MCF 10A (cell line): ENCODE data around the gene SEPTIN12. TPM values are rescaled to one million over a fixed set of nuclear protein-coding genes. Genes with fewer than 3 reads are reported as not detected.

ENCODE experiments used
- BruUV-seq: library from RNA; stranded (reverse); fragments of 400-500 nt; replicated peaks from 2 replicates; lab custom pipeline; 2021; lab: Mats Ljungman, UMichigan
- CTCF ChIA-PET: fragments of 300-600 bp; sonication (Branson Sonifier 250); formaldehyde crosslinking; extraction: SDS; loops from one replicate; lab custom pipeline; 2021; ENCODE audit warnings: antibody characterized with exemption, inconsistent platforms; lab: Yijun Ruan, JAX
- POLR2A ChIA-PET: fragments of 300-600, 350-650 bp; sonication (Branson Sonifier 250); formaldehyde crosslinking; extraction: SDS; loops from one replicate; lab custom pipeline; 2020; ENCODE audit warnings: antibody characterized with exemption, inconsistent platforms; lab: Yijun Ruan, JAX
- DNase-seq: peaks from one replicate; pipeline ENCODE4 v3.0.0-alpha.2; 2018; ENCODE audit not compliant: unreplicated experiment
- H3K27ac Mint-ChIP-seq: one replicate; pipeline ENCODE4 v1.8.0; 2022; ENCODE audit warnings: mild to moderate bottlenecking, low read depth, mixed read lengths; ENCODE audit not compliant: unreplicated experiment
- H3K27me3 Mint-ChIP-seq: one replicate; pipeline ENCODE4 v1.8.0; 2022; ENCODE audit warnings: mixed read lengths; ENCODE audit not compliant: insufficient read depth, unreplicated experiment
- H3K36me3 Mint-ChIP-seq: one replicate; pipeline ENCODE4 v1.8.0; 2022; ENCODE audit warnings: mild to moderate bottlenecking, moderate library complexity, mixed read lengths; ENCODE audit not compliant: insufficient read depth, unreplicated experiment
- H3K4me1 Mint-ChIP-seq: one replicate; pipeline ENCODE4 v1.8.0; 2022; ENCODE audit warnings: mixed read lengths; ENCODE audit not compliant: insufficient read depth, unreplicated experiment
- H3K4me3 Mint-ChIP-seq: one replicate; pipeline ENCODE4 v1.8.0; 2022; ENCODE audit warnings: mild to moderate bottlenecking, moderate library complexity, mixed read lengths; ENCODE audit not compliant: unreplicated experiment
- H3K9me3 Mint-ChIP-seq: one replicate; pipeline ENCODE4 v1.8.0; 2022; ENCODE audit warnings: mixed read lengths; ENCODE audit not compliant: unreplicated experiment
- CTCF ChIP-seq: fragments of 200-600 bp; IDR thresholded peaks from one replicate; pipeline ENCODE4 v1.8.0; 2022; ENCODE audit warnings: antibody characterized with exemption, mild to moderate bottlenecking; ENCODE audit not compliant: unreplicated experiment
- intact Hi-C: fragments of 100-400 bp; cut with micrococcal nuclease; formaldehyde crosslinking; loops from 2 replicates; pipeline ENCODE4 v1.14.1; 2022
- total RNA-seq: library from RNA; stranded (reverse); gene quantifications from 2 replicates; pipeline ENCODE4 v1.2.3, GENCODE V29; 2022

SEPTIN12 gene
- total RNA-seq, 1 experiment from 2014 or later, result not detected

GRCh38 chr16:4792951-4793513, 4.9 kb upstream of the SEPTIN12 start:
- no peak for TF ChIP-seq CTCF
- Mint-ChIP-seq H3K4me1 (no peaks in the 10 kb centered on the region), H3K36me3 (no peaks in the 10 kb centered on the region), H3K9me3 (no peaks in the 10 kb centered on the region), H3K27me3 (no peaks in the 10 kb centered on the region), H3K4me3 (no peak overlapping the region), H3K27ac (no peak overlapping the region)
- no peak for DNase-seq
- ChIA-PET POLR2A (interaction anchor here (1.2 kb wide), 1 partner anchor 24 kb away, joined by 4 read pairs; no protein-coding TSS in a partner anchor), CTCF (interaction anchor here (0.6 kb wide), 1 partner anchor 163 kb away, joined by 5 read pairs; no protein-coding TSS in a partner anchor)
- intact Hi-C loops, result no loop called here
- BruUV-seq, result no TSS peak

GRCh38 chr16:4790871-4791270, 2.7 kb upstream of the SEPTIN12 start:
- intact Hi-C loops, result no loop called here

GRCh38 chr16:4790261-4790660, 2.1 kb upstream of the SEPTIN12 start:
- Mint-ChIP-seq H3K4me3 (no peak overlapping the region), H3K27ac (no peak overlapping the region), H3K9me3 (no peaks in the 10 kb centered on the region), H3K4me1 (no peaks in the 10 kb centered on the region), H3K36me3 (no peaks in the 10 kb centered on the region), H3K27me3 (no peaks in the 10 kb centered on the region)
- no peak for DNase-seq
- ChIA-PET POLR2A (no interaction called here), CTCF (interaction anchor here (0.5 to 0.6 kb wide), 3 partner anchors 18 to 360 kb away, joined by 3 to 4 read pairs (median 3); no protein-coding TSS in a partner anchor)
- no peak for TF ChIP-seq CTCF
- BruUV-seq, result no TSS peak
- intact Hi-C loops, result no loop called here

More at GRCh38 chr16:4790871-4791270, 2.7 kb upstream of the SEPTIN12 start:
- TF ChIP-seq CTCF, result no peak
- no peak for DNase-seq
- Mint-ChIP-seq H3K36me3 (no peaks in the 10 kb centered on the region), H3K27ac (no peak overlapping the region), H3K9me3 (no peaks in the 10 kb centered on the region), H3K4me1 (no peaks in the 10 kb centered on the region), H3K4me3 (no peak overlapping the region), H3K27me3 (no peaks in the 10 kb centered on the region)
- ChIA-PET CTCF (interaction anchor here (0.6 kb wide), 1 partner anchor 361 kb away, joined by 3 read pairs; no protein-coding TSS in a partner anchor), POLR2A (interaction anchor here (0.5 kb wide), 2 partner anchors 25 to 55 kb away, joined by 3 to 4 read pairs; no protein-coding TSS in a partner anchor)
- no TSS peak for BruUV-seq

GRCh38 chr16:4788910-4789309, 765 bp upstream of the SEPTIN12 start:
- H3K4me3 Mint-ChIP-seq, result no peak overlapping the region
- no peak for TF ChIP-seq CTCF
- ChIA-PET CTCF (interaction anchor here (0.6 kb wide), 1 partner anchor 29 kb away, joined by 3 read pairs; no protein-coding TSS in a partner anchor), POLR2A (no interaction called here)
- DNase-seq, result no peak
- no peak overlapping the region for H3K27ac Mint-ChIP-seq
- no peaks in the 10 kb centered on the region for H3K4me1 Mint-ChIP-seq
- intact Hi-C loops, result no loop called here
- BruUV-seq, result no TSS peak
- no peaks in the 10 kb centered on the region for H3K9me3 Mint-ChIP-seq
- no peaks in the 10 kb centered on the region for H3K27me3 Mint-ChIP-seq
- H3K36me3 Mint-ChIP-seq, result no peaks in the 10 kb centered on the region
